Testis (tissue), 3 donors: ENCODE results near the gene CMYA5. TPM values are rescaled to one million over a fixed set of nuclear protein-coding genes. Genes with fewer than 3 reads are reported as not detected.

Source experiments
- DNase-seq: peaks from one replicate; pipeline ENCODE4 v3.0.0-alpha.2; 2019
- H3K27ac ChIP-seq, 2 donors: fragments of 200-600 bp; sonication (generic); one replicate each; pipeline ENCODE4 v1.5.1; 2019
- H3K27me3 ChIP-seq: fragments of 200-600 bp; sonication (generic); one replicate; pipeline ENCODE4 v1.5.1; 2019
- H3K36me3 ChIP-seq: fragments of 200-600 bp; sonication (generic); one replicate; pipeline ENCODE4 v1.5.1; 2017; ENCODE audit warnings: low read depth; ENCODE audit errors: missing control alignments
- H3K4me1 ChIP-seq: fragments of 200-600 bp; sonication (generic); one replicate; pipeline ENCODE4 v1.5.1; 2019
- H3K4me3 ChIP-seq, 2 donors: fragments of 200-600 bp; sonication (generic); one replicate each; pipeline ENCODE4 v1.5.1; 2017 to 2019
- H3K9me3 ChIP-seq: fragments of 200-600 bp; sonication (generic); one replicate; pipeline ENCODE4 v1.5.1; 2017
- POLR2A ChIP-seq: fragments of 450-650 bp; IDR thresholded peaks from one replicate; pipeline ENCODE4 v1.6.1; 2017; ENCODE audit warnings: antibody characterized with exemption, mild to moderate bottlenecking, moderate library complexity
- WGBS, 2 donors: methylation state at CpG; one replicate each; pipeline ENCODE4 v1.1.5; 2018; 5-methylcytosine and 5-hydroxymethylcytosine counted together
- intact Hi-C: fragments of 100-400 bp; cut with DNase I; formaldehyde crosslinking; loops from one replicate; pipeline ENCODE4 v1.15.1; 2023; ENCODE audit warnings: low total_unique reads
- polyA plus RNA-seq: library from polyadenylated mRNA; stranded (reverse); fragments of 350-450 nt; fragmentation: Illumina TruSeq; extraction: RNeasy Lipid Tissue Mini Kit (QIAGEN cat#74804); gene quantifications from one replicate; pipeline ENCODE4 v1.2.3, GENCODE V29; 2014; ENCODE audit warnings: low read depth, low replicate concordance; ENCODE audit not compliant: insufficient read depth
- total RNA-seq, 2 donors: library from RNA; depleted of rRNA; stranded (reverse); fragments of >200 nt; gene quantifications; one replicate each; pipeline ENCODE4 v1.2.3, GENCODE V29; 2016
- TF ChIP-seq, protein P1 (sequence below), 3 experiments: fragments of 450-650 bp in 2 of 3; fragments of 200-600 bp in 1 of 3; sonication (generic) in 1 of 3; IDR thresholded peaks; one replicate each; pipeline ENCODE4 v1.5.1; 2016 to 2019; ENCODE audit warnings: antibody characterized with exemption in 3 of 3, mild to moderate bottlenecking in 2 of 3, moderate library complexity in 1 of 3

The CMYA5 gene
- total and polyA plus RNA-seq, 3 donors from 2014 or later = 2.7 to 33.8 (median 27.3) TPM

DNA sequence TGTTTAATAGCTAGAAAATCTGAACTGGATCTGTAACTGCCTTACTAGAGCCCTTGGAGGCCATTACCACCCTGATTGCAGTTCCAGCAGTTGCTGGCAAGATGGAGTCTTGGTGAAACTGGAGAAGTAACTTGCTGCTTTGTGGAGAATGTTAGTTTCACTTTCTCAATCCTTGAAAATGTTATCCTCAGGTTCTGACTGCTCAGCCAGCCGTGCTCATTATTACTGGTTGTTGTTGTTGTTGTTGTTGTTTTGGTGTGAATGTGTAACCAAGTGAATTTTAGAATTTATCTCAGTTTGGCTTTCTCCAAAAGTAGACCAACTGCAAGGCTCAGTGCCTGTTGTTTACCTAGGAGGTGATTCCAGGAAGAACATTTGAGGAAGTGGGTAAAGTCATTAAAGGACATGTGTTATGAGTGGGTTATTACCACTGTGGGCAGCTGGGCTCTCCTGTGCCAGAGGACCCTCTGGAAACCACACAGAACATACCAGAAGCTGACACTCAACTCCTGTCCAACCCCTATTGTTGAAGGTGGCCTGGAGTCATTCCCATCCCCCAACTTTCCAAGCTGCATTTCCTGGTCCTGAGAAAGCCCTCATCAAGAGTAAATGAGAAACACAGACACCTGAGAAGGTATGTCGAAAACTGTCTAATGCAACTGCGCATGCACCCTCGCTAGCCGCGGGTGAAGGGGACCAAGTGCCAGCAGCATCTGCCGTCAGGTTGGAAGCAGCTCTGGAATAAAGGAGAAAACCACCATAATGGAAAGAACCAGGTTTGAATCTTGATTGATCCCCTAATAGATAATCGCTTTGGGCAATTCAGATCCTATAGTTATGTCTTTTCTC is 111.6 kb downstream of the CMYA5 start:
- TF ChIP-seq, protein P1, sequence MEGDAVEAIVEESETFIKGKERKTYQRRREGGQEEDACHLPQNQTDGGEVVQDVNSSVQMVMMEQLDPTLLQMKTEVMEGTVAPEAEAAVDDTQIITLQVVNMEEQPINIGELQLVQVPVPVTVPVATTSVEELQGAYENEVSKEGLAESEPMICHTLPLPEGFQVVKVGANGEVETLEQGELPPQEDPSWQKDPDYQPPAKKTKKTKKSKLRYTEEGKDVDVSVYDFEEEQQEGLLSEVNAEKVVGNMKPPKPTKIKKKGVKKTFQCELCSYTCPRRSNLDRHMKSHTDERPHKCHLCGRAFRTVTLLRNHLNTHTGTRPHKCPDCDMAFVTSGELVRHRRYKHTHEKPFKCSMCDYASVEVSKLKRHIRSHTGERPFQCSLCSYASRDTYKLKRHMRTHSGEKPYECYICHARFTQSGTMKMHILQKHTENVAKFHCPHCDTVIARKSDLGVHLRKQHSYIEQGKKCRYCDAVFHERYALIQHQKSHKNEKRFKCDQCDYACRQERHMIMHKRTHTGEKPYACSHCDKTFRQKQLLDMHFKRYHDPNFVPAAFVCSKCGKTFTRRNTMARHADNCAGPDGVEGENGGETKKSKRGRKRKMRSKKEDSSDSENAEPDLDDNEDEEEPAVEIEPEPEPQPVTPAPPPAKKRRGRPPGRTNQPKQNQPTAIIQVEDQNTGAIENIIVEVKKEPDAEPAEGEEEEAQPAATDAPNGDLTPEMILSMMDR (IDR thresholded peaks at IDR 0.05) = no peak
- no peak for TF ChIP-seq POLR2A

DNA sequence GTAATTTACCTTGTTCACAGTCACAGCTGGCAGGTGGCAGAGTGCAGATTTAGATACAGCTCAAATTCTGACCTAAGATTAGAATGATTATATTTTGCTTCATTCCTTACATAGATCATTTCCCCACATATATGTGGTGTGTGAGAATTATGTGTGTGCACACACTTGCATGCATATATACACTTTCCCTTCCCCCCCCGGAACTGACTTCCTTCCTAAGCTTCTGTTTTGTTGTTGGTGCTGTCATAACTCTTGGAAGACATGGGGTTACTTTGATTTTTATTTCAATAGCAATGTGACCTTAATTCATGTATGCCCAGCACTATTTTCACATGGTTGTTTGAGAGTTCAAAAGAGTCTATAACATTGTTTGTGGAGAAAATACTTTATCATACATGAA is 112.8 kb downstream of the CMYA5 start:
- no peaks in the 10 kb centered on the region for H3K4me1 ChIP-seq
- TF ChIP-seq, protein P1 (IDR thresholded peaks at IDR 0.05) = no peak
- TF ChIP-seq POLR2A = no peak
- DNase-seq = no peak
- no peak overlapping the region for H3K4me3 ChIP-seq
- intact Hi-C loops = no loop called here
- no peaks in the 10 kb centered on the region for H3K27me3 ChIP-seq
- H3K36me3 ChIP-seq = no peaks in the 10 kb centered on the region
- no peaks in the 10 kb centered on the region for H3K9me3 ChIP-seq
- H3K27ac ChIP-seq = no peak overlapping the region
- WGBS, 2 donors = 72 to 81% methylated on average over 1 of the region's 1 CpG

More for the DNA sequence above, 111.6 kb downstream of the CMYA5 start:
- Histone ChIP-seq H3K27me3 (no peaks in the 10 kb centered on the region), H3K27ac (no peak overlapping the region), H3K9me3 (no peaks in the 10 kb centered on the region), H3K36me3 (no peaks in the 10 kb centered on the region), H3K4me3 (no peak overlapping the region), H3K4me1 (no peaks in the 10 kb centered on the region)
- intact Hi-C loops = no loop called here
- WGBS, 2 donors = 90 to 97% methylated on average over 8 of the region's 8 CpGs
- no peak for DNase-seq

DNA sequence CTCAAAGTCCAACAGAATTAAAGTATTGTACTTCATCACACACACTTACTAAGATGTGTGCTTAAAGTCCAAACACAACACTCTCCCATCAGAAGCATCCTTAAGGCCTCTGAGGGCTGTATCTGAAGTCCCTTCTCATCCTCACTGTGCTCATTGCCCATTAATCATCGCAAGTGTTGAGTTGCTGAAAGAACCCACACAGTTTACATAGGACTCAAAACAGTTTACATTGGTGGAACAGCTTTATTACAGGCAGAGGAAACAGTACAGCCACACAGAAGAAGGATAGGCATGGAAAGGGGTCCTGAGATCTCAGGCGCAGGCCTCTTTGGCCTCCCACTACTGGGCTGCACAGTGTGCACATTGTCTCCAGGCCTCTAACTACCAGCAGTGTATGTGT is 113.4 kb downstream of the CMYA5 start:
- Histone ChIP-seq H3K36me3 (no peaks in the 10 kb centered on the region), H3K4me3 (no peak overlapping the region), H3K27ac (no peak overlapping the region), H3K4me1 (no peaks in the 10 kb centered on the region), H3K27me3 (no peaks in the 10 kb centered on the region), H3K9me3 (no peaks in the 10 kb centered on the region)
- no peak for DNase-seq
- WGBS, 2 donors = 68 to 85% methylated on average over 2 of the region's 2 CpGs
- intact Hi-C loops = no loop called here
- no peak for TF ChIP-seq POLR2A
- TF ChIP-seq, protein P1 (IDR thresholded peaks at IDR 0.05) = no peak

DNA sequence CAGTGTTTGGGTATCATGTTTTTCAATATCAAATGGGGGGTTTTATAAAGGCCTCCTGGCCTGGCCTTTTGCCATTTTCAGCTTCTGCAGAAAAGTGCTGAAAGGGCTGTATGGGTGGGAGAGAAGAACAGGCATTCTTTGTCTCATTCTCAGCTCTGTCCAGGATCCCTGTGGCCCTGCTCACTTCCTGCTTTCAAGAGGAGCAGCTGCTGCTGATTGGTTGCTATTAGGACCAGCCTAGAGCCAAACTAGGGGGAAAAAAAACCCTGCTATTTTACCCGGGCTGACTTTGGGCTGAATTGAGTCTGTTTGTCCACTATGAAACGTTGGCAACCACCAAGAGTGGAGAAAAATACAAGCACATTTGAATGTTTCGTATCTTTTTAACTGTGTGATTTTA is 117.1 kb downstream of the CMYA5 start:
- intact Hi-C loops = no loop called here
- Histone ChIP-seq H3K27ac (no peak overlapping the region), H3K27me3 (no peaks in the 10 kb centered on the region), H3K36me3 (no peaks in the 10 kb centered on the region), H3K4me1 (no peaks in the 10 kb centered on the region), H3K4me3 (no peak overlapping the region), H3K9me3 (no peaks in the 10 kb centered on the region)
- 51 to 57% methylated on average over 3 of the region's 3 CpGs for WGBS, 2 donors
- peak; percentile 42 for DNase-seq
- TF ChIP-seq POLR2A = no peak
- TF ChIP-seq, protein P1 (IDR thresholded peaks at IDR 0.05) = no peak

DNA sequence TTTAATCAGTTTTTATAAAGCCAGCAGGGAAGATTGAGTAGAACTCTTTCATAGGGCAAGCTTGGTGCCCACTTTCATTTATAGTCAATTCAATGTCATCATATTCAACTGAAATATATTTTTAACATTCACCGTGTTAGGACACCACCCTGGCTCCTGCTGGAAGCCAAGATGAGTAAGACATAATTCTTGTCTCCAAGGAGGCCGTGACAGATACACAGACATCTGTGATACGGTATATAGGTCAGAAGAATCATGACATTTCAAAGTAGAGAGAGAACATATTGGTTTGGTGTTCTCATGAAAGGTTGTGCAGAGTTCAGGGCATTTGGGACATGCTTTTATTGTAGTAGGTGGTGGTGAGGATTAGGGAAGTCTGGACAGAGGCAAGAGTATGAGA is 120.1 kb downstream of the CMYA5 start:
- H3K9me3 ChIP-seq = no peaks in the 10 kb centered on the region
- no peak for DNase-seq
- no peaks in the 10 kb centered on the region for H3K36me3 ChIP-seq
- no peak overlapping the region for H3K4me3 ChIP-seq
- H3K27ac ChIP-seq = no peak overlapping the region
- H3K27me3 ChIP-seq = no peaks in the 10 kb centered on the region
- intact Hi-C loops = no loop called here
- TF ChIP-seq POLR2A = no peak
- TF ChIP-seq, protein P1 (IDR thresholded peaks at IDR 0.05) = no peak
- no peaks in the 10 kb centered on the region for H3K4me1 ChIP-seq
- WGBS, 2 donors = 60 to 86% methylated on average over 3 of the region's 3 CpGs
